HepG2 (cell line): ENCODE results near the gene MAST1. TPM values are rescaled to one million over a fixed set of nuclear protein-coding genes. Genes with fewer than 3 reads are reported as not detected.

Source experiments
- ARID4A ChIP-seq: sonication (generic); formaldehyde crosslinking; IDR thresholded peaks from 2 replicates; pipeline ENCODE4 v1.5.0; 2020; ENCODE audit warnings: mild to moderate bottlenecking, missing genetic modification reagents, borderline replicate concordance
- BORCS8-MEF2B ChIP-seq: sonication (generic); formaldehyde crosslinking; IDR thresholded peaks from 2 replicates; pipeline ENCODE4 v1.8.0; 2022; ENCODE audit warnings: mild to moderate bottlenecking, missing genetic modification reagents
- ETS1 ChIP-seq: sonication (generic); formaldehyde crosslinking; IDR thresholded peaks from 2 replicates; pipeline ENCODE4 v1.4.0; 2020; ENCODE audit warnings: missing genetic modification reagents
- GATA4 ChIP-seq: sonication (generic); IDR thresholded peaks from 2 replicates; pipeline ENCODE4 v1.6.1; 2016; ENCODE audit warnings: antibody characterized with exemption, low read depth, borderline replicate concordance
- GPN1 ChIP-seq: sonication (generic); formaldehyde crosslinking; IDR thresholded peaks from 2 replicates; pipeline ENCODE4 v1.5.1; 2020; ENCODE audit warnings: missing genetic modification reagents, borderline replicate concordance
- KDM5B ChIP-seq: sonication (generic); formaldehyde crosslinking; IDR thresholded peaks from 2 replicates; pipeline ENCODE4 v1.4.0; 2020; ENCODE audit warnings: missing genetic modification reagents, mild to moderate bottlenecking, borderline replicate concordance
- MED1 ChIP-seq: sonication (generic); formaldehyde crosslinking; IDR thresholded peaks from 2 replicates; pipeline ENCODE4 v1.4.0; 2020; ENCODE audit warnings: missing genetic modification reagents
- NR2F6 ChIP-seq, 2 experiments: IDR thresholded peaks; 2 replicates each; pipeline ENCODE4 v1.6.1; 2016; ENCODE audit warnings: antibody characterized with exemption in 1 of 2, mild to moderate bottlenecking in 1 of 2
- PCBP2 ChIP-seq: fragments of 200-400 bp; formaldehyde crosslinking; optimal IDR thresholded peaks from 2 replicates; pipeline ENCODE3; 2018; ENCODE audit warnings: low read length, low read depth; ENCODE audit not compliant: poor library complexity, severe bottlenecking
- RBFOX2 ChIP-seq: fragments of 200-400 bp; formaldehyde crosslinking; IDR thresholded peaks from 2 replicates; pipeline ENCODE4 v1.6.1; 2017; ENCODE audit warnings: low read depth, mild to moderate bottlenecking, low read length
- SMAD1 ChIP-seq: sonication (generic); formaldehyde crosslinking; IDR thresholded peaks from 2 replicates; pipeline ENCODE4 v1.4.0; 2020; ENCODE audit warnings: missing genetic modification reagents, low read depth, mild to moderate bottlenecking, borderline replicate concordance
- TFDP1 ChIP-seq: IDR thresholded peaks from 2 replicates; pipeline ENCODE4 v1.6.1; 2016; ENCODE audit warnings: missing compliant biosample characterization, missing genetic modification reagents, borderline replicate concordance
- ZNF253 ChIP-seq: sonication (generic); formaldehyde crosslinking; IDR thresholded peaks from 2 replicates; pipeline ENCODE4 v1.8.0; 2022; ENCODE audit warnings: mild to moderate bottlenecking, missing genetic modification reagents, borderline replicate concordance
- ZNF276 ChIP-seq: sonication (generic); formaldehyde crosslinking; IDR thresholded peaks from 2 replicates; pipeline ENCODE4 v1.4.0; 2020; ENCODE audit warnings: mild to moderate bottlenecking, low read depth, missing genetic modification reagents
- ZNF44 ChIP-seq: sonication (generic); formaldehyde crosslinking; IDR thresholded peaks from 2 replicates; pipeline ENCODE4 v1.5.1; 2020; ENCODE audit warnings: mild to moderate bottlenecking, missing genetic modification reagents
- ZNF614 ChIP-seq: IDR thresholded peaks from 2 replicates; pipeline ENCODE4 v1.6.1; 2018; ENCODE audit warnings: missing biosample characterization, missing genetic modification reagents, inconsistent platforms, borderline replicate concordance
- polyA plus RNA-seq, 8 experiments: library from polyadenylated mRNA; depleted of rRNA in 3 of 8; stranded (reverse) in 7 of 8; unstranded in 1 of 8; fragments of >200 nt; fragmentation: Illumina TruSeq in 4 of 8; extraction: Trizol in 4 of 8; gene quantifications; 2 replicates each; pipeline versions ENCODE4 v1.2.1 to v1.2.3, GENCODE V29; 2011 to 2016; ENCODE audit warnings: low read depth in 4 of 8, missing spikeins in 1 of 8, mixed read lengths in 1 of 8; ENCODE audit not compliant: insufficient read depth in 1 of 8
- total RNA-seq, 5 experiments: library from RNA; depleted of rRNA; stranded (reverse); fragments of >200 nt; fragmentation: Illumina TruSeq; extraction: Trizol; gene quantifications; 2 replicates each; pipeline ENCODE4 v1.2.3, GENCODE V29; 2016; ENCODE audit warnings: low read depth in 1 of 5
- TF ChIP-seq, protein P1 (sequence below): IDR thresholded peaks from 2 replicates; pipeline ENCODE4 v1.6.1; 2016; ENCODE audit warnings: low read depth, borderline replicate concordance
- TF ChIP-seq, protein P2 (sequence below): sonication (generic); formaldehyde crosslinking; conservative IDR thresholded peaks from 2 replicates; pipeline ENCODE4 v1.4.0; 2020; ENCODE audit warnings: missing genetic modification reagents

The MAST1 gene
- total and polyA plus RNA-seq, 2 of the 13 experiments (the other 11 are each of a cell fraction or from before 2014, with no cell fraction given) = 0.73 to 4.7 TPM

- no peak for TF ChIP-seq ETS1
- TF ChIP-seq MED1 (CRISPR knock-in tag) = peak; percentile 36; the same call in 1 of the 2 replicates
- peak; percentile 42; the same call in 1 of the 2 replicates for TF ChIP-seq ARID4A
- peak; percentile 40; the same call in 1 of the 2 replicates for TF ChIP-seq NR2F6 (IDR thresholded peaks at IDR 0.05)
- 0 out of 2 replicates have a peak, but pooled peaks have one; percentile 19 for TF ChIP-seq NR2F6 (CRISPR knock-in tag; IDR thresholded peaks at IDR 0.05)
- no peak for TF ChIP-seq ZNF614
- no peak for TF ChIP-seq KDM5B (CRISPR knock-in tag)
- no peak for TF ChIP-seq GPN1 (CRISPR knock-in tag)
- TF ChIP-seq SMAD1 (CRISPR knock-in tag) = no peak
- 0 out of 2 replicates have a peak, but pooled peaks have one; percentile 6 for TF ChIP-seq ZNF276 (CRISPR knock-in tag)
- TF ChIP-seq ZNF44 = no peak
- TF ChIP-seq RBFOX2 = 0 out of 2 replicates have a peak, but pooled peaks have one; percentile 38
- TF ChIP-seq, protein P1, sequence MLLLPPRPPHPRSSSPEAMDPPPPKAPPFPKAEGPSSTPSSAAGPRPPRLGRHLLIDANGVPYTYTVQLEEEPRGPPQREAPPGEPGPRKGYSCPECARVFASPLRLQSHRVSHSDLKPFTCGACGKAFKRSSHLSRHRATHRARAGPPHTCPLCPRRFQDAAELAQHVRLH (CRISPR knock-in tag) = no peak
- no peak for TF ChIP-seq ZNF253
- TF ChIP-seq GATA4 = no peak
- TF ChIP-seq PCBP2 = no peak
- TF ChIP-seq BORCS8-MEF2B (CRISPR knock-in tag) = no peak
- TF ChIP-seq, protein P2, sequence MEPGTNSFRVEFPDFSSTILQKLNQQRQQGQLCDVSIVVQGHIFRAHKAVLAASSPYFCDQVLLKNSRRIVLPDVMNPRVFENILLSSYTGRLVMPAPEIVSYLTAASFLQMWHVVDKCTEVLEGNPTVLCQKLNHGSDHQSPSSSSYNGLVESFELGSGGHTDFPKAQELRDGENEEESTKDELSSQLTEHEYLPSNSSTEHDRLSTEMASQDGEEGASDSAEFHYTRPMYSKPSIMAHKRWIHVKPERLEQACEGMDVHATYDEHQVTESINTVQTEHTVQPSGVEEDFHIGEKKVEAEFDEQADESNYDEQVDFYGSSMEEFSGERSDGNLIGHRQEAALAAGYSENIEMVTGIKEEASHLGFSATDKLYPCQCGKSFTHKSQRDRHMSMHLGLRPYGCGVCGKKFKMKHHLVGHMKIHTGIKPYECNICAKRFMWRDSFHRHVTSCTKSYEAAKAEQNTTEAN (CRISPR knock-in tag) = no peak
- peak; percentile 34; the same call in 1 of the 2 replicates for TF ChIP-seq TFDP1
Observed at GRCh38 chr19:12788682-12789097, 49.6 kb upstream of the MAST1 start (continued).
